Transverse colon (tissue), 4 donors: ENCODE results near the gene LEFTY1. TPM values are rescaled to one million over a fixed set of nuclear protein-coding genes. Genes with fewer than 3 reads are reported as not detected.
"Not testable (repeated sequence)": the region's sequence is repeated elsewhere in the genome, so short reads cannot be mapped to it uniquely, and the experiment has no call there.

Source experiments
- DNase-seq: peaks from one replicate; pipeline ENCODE4 v3.0.0-alpha.2; 2019
- H3K27ac ChIP-seq, 4 donors: fragments of 200-600 bp; sonication (generic); 2 replicates each; pipeline ENCODE4 v1.5.1; 2016 to 2018; ENCODE audit warnings: inconsistent platforms in 4 of 4
- H3K27me3 ChIP-seq: fragments of 200-600 bp; sonication (generic); 2 replicates; pipeline ENCODE4 v1.5.1; 2017; ENCODE audit warnings: inconsistent platforms
- H3K36me3 ChIP-seq, 4 donors: fragments of 200-600 bp; sonication (generic); 2 replicates each; pipeline ENCODE4 v1.5.1; 2017 to 2019; ENCODE audit warnings: inconsistent platforms in 4 of 4
- H3K4me1 ChIP-seq, 4 donors: fragments of 200-600 bp; sonication (generic); 2 replicates each; pipeline ENCODE4 v1.5.1; 2017 to 2020; ENCODE audit warnings: inconsistent platforms in 4 of 4
- H3K4me3 ChIP-seq, 4 donors: fragments of 200-600 bp; sonication (generic); 1 replicate in 1 of 4; 2 replicates in 3 of 4; pipeline versions ENCODE4 v1.5.1 to v1.6.1; 2017 to 2019; ENCODE audit warnings: inconsistent platforms in 4 of 4
- H3K9me3 ChIP-seq, 2 donors: fragments of 200-600 bp; sonication (generic); 2 replicates each; pipeline ENCODE4 v1.5.1; 2017 to 2019; ENCODE audit warnings: inconsistent platforms in 2 of 2
- EP300 ChIP-seq: sonication (generic); formaldehyde crosslinking; IDR thresholded peaks from one replicate; pipeline ENCODE4 v1.6.1; 2017; ENCODE audit warnings: antibody characterized with exemption, low read depth
- POLR2A ChIP-seq: fragments of 450-650 bp; IDR thresholded peaks from one replicate; pipeline ENCODE4 v1.6.1; 2016; ENCODE audit warnings: antibody characterized with exemption, mild to moderate bottlenecking, moderate library complexity
- POLR2AphosphoS5 ChIP-seq, 3 donors: sonication (generic); formaldehyde crosslinking; IDR thresholded peaks; one replicate each; pipeline ENCODE4 v1.6.1; 2016; ENCODE audit warnings: antibody characterized with exemption in 3 of 3
- WGBS, 2 donors: methylation state at CpG; one replicate each; pipeline ENCODE4 v1.1.5; 2018; ENCODE audit warnings: low coverage in 1 of 2; 5-methylcytosine and 5-hydroxymethylcytosine counted together
- in situ Hi-C, 4 donors: fragments of 200-750 bp; cut with MboI; loops; one replicate each; pipeline versions ENCODE4 v1.15.0 to v1.15.1; 2017; ENCODE audit warnings: low sequenced_read_pairs in 3 of 4, low pct_ligation_motif_present in 1 of 4, low pct_unique_long_range_greater_than_20kb in 1 of 4
- intact Hi-C: fragments of 100-400 bp; cut with DNase I; formaldehyde crosslinking; loops from one replicate; pipeline ENCODE4 v1.15.1; 2023; ENCODE audit warnings: low total_unique reads
- total RNA-seq, 4 donors: library from RNA; depleted of rRNA; stranded (reverse); fragments of >200 nt; gene quantifications; one replicate each; pipeline ENCODE4 v1.1.0, GENCODE V29; 2016
- TF ChIP-seq, protein P1 (sequence below), 5 experiments: fragments of 200-600 bp in 3 of 5; fragments of 450-650 bp in 2 of 5; sonication (generic) in 3 of 5; IDR thresholded peaks; 1 replicate in 2 of 5; 2 replicates in 3 of 5; pipeline ENCODE4 v1.5.1; 2016 to 2017; ENCODE audit warnings: antibody characterized with exemption in 5 of 5, inconsistent platforms in 3 of 5, mild to moderate bottlenecking in 2 of 5, moderate library complexity in 1 of 5

Gene LEFTY1, protein sequence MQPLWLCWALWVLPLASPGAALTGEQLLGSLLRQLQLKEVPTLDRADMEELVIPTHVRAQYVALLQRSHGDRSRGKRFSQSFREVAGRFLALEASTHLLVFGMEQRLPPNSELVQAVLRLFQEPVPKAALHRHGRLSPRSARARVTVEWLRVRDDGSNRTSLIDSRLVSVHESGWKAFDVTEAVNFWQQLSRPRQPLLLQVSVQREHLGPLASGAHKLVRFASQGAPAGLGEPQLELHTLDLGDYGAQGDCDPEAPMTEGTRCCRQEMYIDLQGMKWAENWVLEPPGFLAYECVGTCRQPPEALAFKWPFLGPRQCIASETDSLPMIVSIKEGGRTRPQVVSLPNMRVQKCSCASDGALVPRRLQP
- 100 to 1,000 TPM in 3 of 4 donors, 10 to 100 TPM in 1; 86.0 to 320 (median 214) TPM for total RNA-seq

DNA sequence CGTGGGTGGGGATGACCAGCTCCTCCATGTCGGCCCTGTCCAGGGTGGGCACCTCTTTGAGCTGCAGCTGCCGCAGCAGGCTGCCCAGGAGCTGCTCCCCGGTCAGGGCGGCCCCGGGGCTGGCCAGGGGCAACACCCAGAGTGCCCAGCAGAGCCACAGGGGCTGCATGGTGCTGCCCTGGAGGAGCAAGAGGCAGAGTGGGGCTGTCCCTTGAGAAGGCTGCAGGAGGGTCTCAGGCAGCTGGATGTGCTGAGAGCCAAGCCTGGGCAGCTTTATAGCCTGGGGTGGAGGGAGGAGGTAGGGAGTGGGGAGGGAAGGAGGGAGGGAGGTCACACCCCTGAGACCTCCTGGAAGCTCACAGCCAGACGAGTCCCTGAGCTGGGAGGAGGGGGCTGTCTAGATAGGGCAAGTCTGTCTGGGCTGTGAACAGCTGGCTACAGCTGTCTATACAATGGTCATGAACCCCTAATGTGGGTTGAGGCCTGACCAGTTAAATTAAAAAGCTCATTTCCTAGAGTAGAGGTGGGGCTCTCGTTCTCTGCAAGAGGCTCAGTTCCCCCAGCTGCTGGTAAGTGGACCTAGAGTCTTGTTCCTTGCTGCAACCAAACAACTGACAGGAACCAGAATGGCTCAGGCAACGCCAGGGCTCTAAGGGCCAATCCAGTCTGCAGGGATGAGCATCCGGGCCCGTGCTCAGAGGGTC is at the start of gene LEFTY1:
TSS of gene LEFTY1 (minus strand) at position 249 of the 704 bp plus-strand sequence. CDS start at position 169, 80 bp downstream.
- in situ Hi-C loops (no loop called here), intact Hi-C loops (no loop called here)
- Histone ChIP-seq H3K27me3 (no peaks in the 10 kb centered on the region), H3K9me3 (no peaks in the 10 kb centered on the region), H3K4me1 (peaks cover 3 to 43% (median 12%) of the 10 kb centered on the region in 4 donors), H3K4me3 (peak within 1 kb of the TSS in 3 of 4 donors; percentile 24 to 51 (median 48)), H3K27ac (peak within 1 kb of the TSS; percentile 79 to 98 (median 90)), H3K36me3 (no peaks in the 10 kb centered on the region)
- peak; percentile 73 for DNase-seq
- peak; percentile 76 to 92 (median 86) for TF ChIP-seq POLR2AphosphoS5 (IDR thresholded peaks at IDR 0.05)
- TF ChIP-seq, protein P1, sequence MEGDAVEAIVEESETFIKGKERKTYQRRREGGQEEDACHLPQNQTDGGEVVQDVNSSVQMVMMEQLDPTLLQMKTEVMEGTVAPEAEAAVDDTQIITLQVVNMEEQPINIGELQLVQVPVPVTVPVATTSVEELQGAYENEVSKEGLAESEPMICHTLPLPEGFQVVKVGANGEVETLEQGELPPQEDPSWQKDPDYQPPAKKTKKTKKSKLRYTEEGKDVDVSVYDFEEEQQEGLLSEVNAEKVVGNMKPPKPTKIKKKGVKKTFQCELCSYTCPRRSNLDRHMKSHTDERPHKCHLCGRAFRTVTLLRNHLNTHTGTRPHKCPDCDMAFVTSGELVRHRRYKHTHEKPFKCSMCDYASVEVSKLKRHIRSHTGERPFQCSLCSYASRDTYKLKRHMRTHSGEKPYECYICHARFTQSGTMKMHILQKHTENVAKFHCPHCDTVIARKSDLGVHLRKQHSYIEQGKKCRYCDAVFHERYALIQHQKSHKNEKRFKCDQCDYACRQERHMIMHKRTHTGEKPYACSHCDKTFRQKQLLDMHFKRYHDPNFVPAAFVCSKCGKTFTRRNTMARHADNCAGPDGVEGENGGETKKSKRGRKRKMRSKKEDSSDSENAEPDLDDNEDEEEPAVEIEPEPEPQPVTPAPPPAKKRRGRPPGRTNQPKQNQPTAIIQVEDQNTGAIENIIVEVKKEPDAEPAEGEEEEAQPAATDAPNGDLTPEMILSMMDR (IDR thresholded peaks at IDR 0.05): no peak
- peak; percentile 87 for TF ChIP-seq POLR2A
- WGBS, 2 donors: 37% methylated on average over 4 of the region's 11 CpGs; no CpG with 5 or more reads in 1 of the 2 donors

DNA sequence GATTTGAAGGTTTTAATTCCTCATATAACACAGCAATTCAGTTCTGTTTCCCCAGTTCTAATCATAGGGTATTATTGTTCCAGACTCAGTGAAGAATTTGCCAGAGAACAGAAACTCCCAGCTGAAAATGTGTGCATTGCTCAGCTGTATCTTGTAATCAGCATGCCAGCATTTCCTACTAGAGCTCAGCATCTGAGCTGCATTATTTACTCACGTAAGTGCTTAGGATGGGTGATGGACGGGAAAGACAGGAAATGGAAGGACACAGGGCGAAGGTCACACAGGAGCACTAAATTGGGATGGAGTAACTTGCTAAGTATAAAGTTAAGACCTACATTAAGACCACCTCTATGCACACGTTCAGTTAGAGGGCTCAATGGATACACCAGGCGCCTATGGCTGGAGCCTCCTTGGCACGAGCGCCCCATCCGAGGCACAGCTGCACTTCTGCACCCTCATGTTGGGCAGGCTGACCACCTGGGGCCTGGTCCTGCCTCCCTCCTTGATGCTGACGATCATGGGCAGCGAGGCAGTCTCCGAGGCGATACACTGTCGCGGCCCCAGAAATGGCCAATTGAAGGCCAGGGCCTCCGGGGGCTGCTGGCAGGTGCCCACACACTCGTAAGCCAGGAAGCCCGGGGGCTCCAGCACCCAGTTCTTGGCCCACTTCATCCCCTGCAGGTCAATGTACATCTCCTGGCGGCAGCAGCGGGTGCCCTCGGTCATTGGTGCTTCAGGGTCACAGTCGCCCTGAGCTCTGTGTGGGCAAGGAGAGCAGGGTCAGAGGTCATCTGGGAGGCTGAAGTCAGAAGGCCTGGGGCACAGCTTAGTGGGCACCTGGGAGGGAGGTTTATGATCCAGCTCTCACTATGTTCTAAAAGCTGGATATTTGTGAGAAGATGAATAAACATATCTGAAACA is 48.4 kb upstream of the LEFTY1 start:
- no peaks in the 10 kb centered on the region for H3K9me3 ChIP-seq
- 92% methylated on average over 21 of the region's 21 CpGs; no CpG with 5 or more reads in 1 of the 2 donors for WGBS, 2 donors
- H3K27me3 ChIP-seq: no peaks in the 10 kb centered on the region
- no peak for DNase-seq
- no peak for TF ChIP-seq POLR2A
- no peaks in the 10 kb centered on the region for H3K36me3 ChIP-seq
- in situ Hi-C loops: no loop called here
- H3K27ac ChIP-seq: no peak overlapping the region
- no peak overlapping the region for H3K4me3 ChIP-seq
- H3K4me1 ChIP-seq: peaks cover 5 to 11% (median 8%) of the 10 kb centered on the region in 4 donors
- intact Hi-C loops: no loop called here

DNA sequence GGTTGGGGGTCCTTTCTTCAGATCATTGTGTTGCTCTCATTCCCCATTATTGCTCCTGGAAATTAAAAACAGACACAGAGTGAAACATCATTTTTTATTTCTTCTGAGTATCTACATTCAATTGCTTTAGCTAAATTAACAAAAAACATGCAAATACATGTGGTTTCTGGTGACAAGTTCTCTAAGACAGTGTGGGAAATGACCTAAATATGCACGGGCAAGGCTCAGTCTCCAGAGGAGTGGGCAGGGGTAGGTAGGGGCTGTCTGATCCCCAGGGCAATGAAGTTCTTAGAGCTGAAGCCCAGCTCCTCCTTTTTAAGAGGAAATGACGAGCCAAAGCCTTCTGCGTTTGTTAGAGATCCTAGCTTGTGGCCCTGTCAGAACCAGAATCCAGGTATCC is 47.6 kb upstream of the LEFTY1 start:
- in situ Hi-C loops: no loop called here
- Histone ChIP-seq H3K36me3 (no peaks in the 10 kb centered on the region), H3K27ac (no peak overlapping the region), H3K27me3 (no peaks in the 10 kb centered on the region), H3K4me1 (peaks cover 5 to 9% (median 8%) of the 10 kb centered on the region in 4 donors), H3K9me3 (no peaks in the 10 kb centered on the region), H3K4me3 (no peak overlapping the region)
- WGBS, 2 donors: 58 to 69% methylated on average over 2 to 3 of the region's 3 CpGs
- TF ChIP-seq, protein P1 (IDR thresholded peaks at IDR 0.05): no peak
- TF ChIP-seq EP300 (no peak), POLR2AphosphoS5 (IDR thresholded peaks at IDR 0.05) (no peak), POLR2A (no peak)
- intact Hi-C loops: no loop called here
- no peak for DNase-seq

DNA sequence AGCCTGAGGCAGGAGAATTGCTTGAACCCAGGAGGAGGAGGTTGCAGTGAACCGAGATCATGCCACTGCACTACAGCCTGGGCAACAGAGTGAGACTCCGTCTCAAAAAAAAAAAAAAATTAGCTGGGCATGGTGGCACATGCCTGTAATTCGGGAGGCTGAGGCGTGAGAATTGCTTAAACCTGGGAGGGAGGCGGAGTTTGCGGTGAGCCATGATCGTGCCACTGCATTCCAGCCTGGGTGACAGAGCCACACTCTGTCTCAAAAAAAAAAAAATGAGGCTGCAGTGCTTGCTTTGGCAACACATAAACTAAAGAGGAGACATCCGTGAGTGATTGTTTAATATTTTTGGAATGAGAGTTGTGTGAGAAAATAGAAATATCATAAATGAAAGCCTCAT is 47.1 kb upstream of the LEFTY1 start:
- H3K27me3 ChIP-seq, H3K36me3 ChIP-seq, H3K4me3 ChIP-seq, H3K9me3 ChIP-seq, in situ Hi-C loops, intact Hi-C loops, H3K27ac ChIP-seq, DNase-seq, H3K4me1 ChIP-seq: not testable (repeated sequence)
- 82 to 87% methylated on average over 7 to 8 of the region's 8 CpGs for WGBS, 2 donors
